Esophagus muscularis mucosa (tissue), 4 donors: ENCODE results near the gene MISP. TPM values are rescaled to one million over a fixed set of nuclear protein-coding genes. Genes with fewer than 3 reads are reported as not detected.
A peak's percentile ranks its signal among the peaks of the same experiment; 100 is the strongest.
"Not testable (repeated sequence)": the region's sequence is repeated elsewhere in the genome, so short reads cannot be mapped to it uniquely, and the experiment has no call there.

Experiments used
- DNase-seq: peaks from one replicate; pipeline ENCODE4 v3.0.0-alpha.2; 2017; ENCODE audit errors: extremely low spot score
- H3K27ac ChIP-seq, 4 donors: fragments of 200-600 bp; sonication (generic); replicated peaks in 1 of 4; 1 replicate in 3 of 4; 2 replicates in 1 of 4; pipeline ENCODE4 v1.5.1; 2016 to 2019; ENCODE audit warnings: mild to moderate bottlenecking in 1 of 4
- H3K27me3 ChIP-seq, 4 donors: fragments of 200-600 bp; sonication (generic); one replicate each; pipeline versions ENCODE4 v1.5.1 to v1.6.0; 2016 to 2019
- H3K36me3 ChIP-seq, 4 donors: fragments of 200-600 bp; sonication (generic); one replicate each; pipeline ENCODE4 v1.5.1; 2016 to 2019
- H3K4me1 ChIP-seq, 4 donors: fragments of 200-600 bp; sonication (generic); one replicate each; pipeline ENCODE4 v1.5.1; 2016 to 2019
- H3K4me3 ChIP-seq, 4 donors: fragments of 200-600 bp; sonication (generic); 1 replicate in 2 of 4; 2 replicates in 2 of 4; pipeline ENCODE4 v1.5.1; 2016 to 2019; ENCODE audit warnings: mild to moderate bottlenecking in 4 of 4, moderate library complexity in 1 of 4
- H3K9me3 ChIP-seq, 4 donors: fragments of 200-600 bp; sonication (generic); 1 replicate in 3 of 4; 2 replicates in 1 of 4; pipeline ENCODE4 v1.5.1; 2016 to 2019
- CTCF ChIP-seq, 3 experiments: fragments of 200-600 bp in 2 of 3; fragments of 450-650 bp in 1 of 3; sonication (generic) in 2 of 3; IDR thresholded peaks; one replicate each; pipeline ENCODE4 v1.5.1; 2017 to 2019; ENCODE audit warnings: antibody characterized with exemption in 3 of 3, mild to moderate bottlenecking in 2 of 3, moderate library complexity in 1 of 3
- EP300 ChIP-seq: sonication (generic); formaldehyde crosslinking; IDR thresholded peaks from one replicate; pipeline ENCODE4 v1.6.1; 2017; ENCODE audit warnings: antibody characterized with exemption
- POLR2A ChIP-seq: fragments of 450-650 bp; IDR thresholded peaks from one replicate; pipeline ENCODE4 v1.6.1; 2017; ENCODE audit warnings: antibody characterized with exemption, moderate library complexity, mild to moderate bottlenecking, low read depth
- POLR2AphosphoS5 ChIP-seq, 2 donors: sonication (generic); formaldehyde crosslinking; IDR thresholded peaks; one replicate each; pipeline ENCODE4 v1.6.1; 2017; ENCODE audit warnings: antibody characterized with exemption in 2 of 2
- WGBS: methylation state at CpG from one replicate; pipeline ENCODE4 v1.1.5; 2018; 5-methylcytosine and 5-hydroxymethylcytosine counted together
- intact Hi-C: fragments of 100-400 bp; cut with DNase I; formaldehyde crosslinking; loops from one replicate; pipeline ENCODE4 v1.15.1; 2023
- total RNA-seq, 4 donors: library from RNA; depleted of rRNA; stranded (reverse); fragments of >200 nt; gene quantifications; one replicate each; pipeline versions ENCODE4 v1.1.0 to v1.2.1, GENCODE V29; 2016

Gene MISP
- 1 to 10 TPM in 1 of 4 donors, not detected in 3; 2.0 TPM for total RNA-seq

- DNase-seq, result no peak
- WGBS, result 78% methylated on average over 9 of the region's 31 CpGs
These were observed at the start of gene MISP for GRCh38 chr19:750640-751423. Gene MISP, plus strand, starts transcription at chr19:751112. Its CDS starts 5,835 bp downstream, at chr19:756947.

GRCh38 chr19:702847-703246 lies 48.1 kb upstream of the MISP start:
- DNase-seq, H3K36me3 ChIP-seq, H3K9me3 ChIP-seq, intact Hi-C loops, H3K27ac ChIP-seq: not testable (repeated sequence)
- 71% methylated on average over 6 of the region's 6 CpGs for WGBS
- Histone ChIP-seq H3K4me1 (peaks cover 15 to 30% (median 22%) of the 10 kb centered on the region in 4 donors), H3K27me3 (peaks cover 0 to 36% (median 2%) of the 10 kb centered on the region in 4 donors), H3K4me3 (peak overlapping the region in 2 of 4 donors; percentile 33 to 48)

More at GRCh38 chr19:750640-751423, at the start of gene MISP:
- TF ChIP-seq EP300 (no peak), POLR2AphosphoS5 (IDR thresholded peaks at IDR 0.05) (no peak), CTCF (IDR thresholded peaks at IDR 0.05) (no peak), POLR2A (no peak)
- Histone ChIP-seq H3K27ac (peak within 1 kb of the TSS in 1 of 4 donors; percentile 40), H3K4me3 (no peak within 1 kb of the TSS), H3K4me1 (peaks cover 0 to 7% (median 4%) of the 10 kb centered on the region in 4 donors), H3K9me3 (peaks cover 0 to 16% (median 13%) of the 10 kb centered on the region in 4 donors), H3K36me3 (peaks cover 7 to 22% (median 22%) of the 10 kb centered on the region in 4 donors), H3K27me3 (peaks cover 0 to 46% (median 0%) of the 10 kb centered on the region in 4 donors)
- intact Hi-C loops, result no loop called here

GRCh38 chr19:703329-703650 lies 47.6 kb upstream of the MISP start:
- Histone ChIP-seq H3K4me3 (peak overlapping the region; percentile 32 to 48 (median 34)), H3K9me3 (peaks cover 0 to 3% (median 0%) of the 10 kb centered on the region in 4 donors), H3K4me1 (peaks cover 20 to 34% (median 26%) of the 10 kb centered on the region in 4 donors), H3K27ac (peak overlapping the region in 3 of 4 donors; percentile 7 to 48 (median 11)), H3K27me3 (peaks cover 0 to 36% (median 2%) of the 10 kb centered on the region in 4 donors), H3K36me3 (no peaks in the 10 kb centered on the region)
- 44% methylated on average over 4 of the region's 4 CpGs for WGBS
- TF ChIP-seq EP300 (no peak), POLR2AphosphoS5 (IDR thresholded peaks at IDR 0.05) (no peak), CTCF (IDR thresholded peaks at IDR 0.05) (no peak), POLR2A (no peak)
- intact Hi-C loops, result no loop called here
- no peak for DNase-seq

GRCh38 chr19:703651-704446 lies 47.1 kb upstream of the MISP start:
- peaks cover 22 to 37% (median 29%) of the 10 kb centered on the region in 4 donors for H3K4me1 ChIP-seq
- peaks cover 0 to 3% (median 0%) of the 10 kb centered on the region in 4 donors for H3K9me3 ChIP-seq
- peak overlapping the region; percentile 32 to 48 (median 34) for H3K4me3 ChIP-seq
- peaks cover 0 to 36% (median 2%) of the 10 kb centered on the region in 4 donors for H3K27me3 ChIP-seq
- no peak for TF ChIP-seq POLR2A
- peak in 1 of 2 donors; percentile 50 for TF ChIP-seq POLR2AphosphoS5 (IDR thresholded peaks at IDR 0.05)
- peak overlapping the region in 2 of 4 donors; percentile 7 to 48 for H3K27ac ChIP-seq
- DNase-seq, result no peak
- no peaks in the 10 kb centered on the region for H3K36me3 ChIP-seq
- 17% methylated on average over 27 of the region's 50 CpGs for WGBS
- intact Hi-C loops, result no loop called here

GRCh38 chr19:704447-704741 lies 46.5 kb upstream of the MISP start:
- H3K9me3 ChIP-seq, result peaks cover 0 to 3% (median 0%) of the 10 kb centered on the region in 4 donors
- H3K4me1 ChIP-seq, result peaks cover 22 to 42% (median 32%) of the 10 kb centered on the region in 4 donors
- peaks cover 0 to 40% (median 2%) of the 10 kb centered on the region in 4 donors for H3K27me3 ChIP-seq
- H3K27ac ChIP-seq, result no peak overlapping the region
- intact Hi-C loops, result no loop called here
- no peaks in the 10 kb centered on the region for H3K36me3 ChIP-seq
- no peak for DNase-seq
- WGBS, result 41% methylated on average over 14 of the region's 14 CpGs
- H3K4me3 ChIP-seq, result peak overlapping the region in 3 of 4 donors; percentile 10 to 42 (median 34)
- TF ChIP-seq POLR2A, result no peak
- no peak for TF ChIP-seq POLR2AphosphoS5 (IDR thresholded peaks at IDR 0.05)
- no peak for TF ChIP-seq CTCF (IDR thresholded peaks at IDR 0.05)
- TF ChIP-seq EP300, result no peak
